Fibroblast of lung (primary cell): ENCODE data around the gene TANC1. TPM values are rescaled to one million over a fixed set of nuclear protein-coding genes. Genes with fewer than 3 reads are reported as not detected.

Experiments
- DNase-seq, 2 donors: peaks; one replicate each; pipeline versions ENCODE4 v3.0.0 to v3.0.0-alpha.2; 2010; ENCODE audit warnings: low read depth in 2 of 2
- H2AFZ ChIP-seq: 2 replicates; pipeline ENCODE4 v1.5.1; 2012; ENCODE audit warnings: low read length, control low read depth, inconsistent platforms
- H3K27ac ChIP-seq: 2 replicates; pipeline ENCODE4 v1.5.1; 2011; ENCODE audit warnings: low read length, control low read depth; ENCODE audit not compliant: insufficient read depth
- H3K27me3 ChIP-seq: 2 replicates; pipeline ENCODE4 v1.5.1; 2011; ENCODE audit warnings: mild to moderate bottlenecking, low read length; ENCODE audit not compliant: control insufficient read depth, insufficient read depth
- H3K36me3 ChIP-seq: 2 replicates; pipeline ENCODE4 v1.5.1; 2011; ENCODE audit warnings: low read length; ENCODE audit not compliant: control insufficient read depth, insufficient read depth
- H3K4me1 ChIP-seq: 2 replicates; pipeline ENCODE4 v1.5.1; 2011; ENCODE audit warnings: low read length; ENCODE audit not compliant: control insufficient read depth, insufficient read depth; ENCODE audit errors: extremely low read depth
- H3K4me2 ChIP-seq: 2 replicates; pipeline ENCODE4 v1.5.1; 2011; ENCODE audit warnings: low read length, control low read depth; ENCODE audit not compliant: insufficient read depth; ENCODE audit errors: extremely low read depth
- H3K4me3 ChIP-seq, 4 experiments: fragments of 200-600 bp in 1 of 4; sonication (generic) in 1 of 4; replicated peaks in 1 of 4; 2 replicates each; pipeline ENCODE4 v1.5.1; 2011 to 2016; ENCODE audit warnings: low read length in 4 of 4, low read depth in 3 of 4, mild to moderate bottlenecking in 3 of 4, control low read depth in 2 of 4, inconsistent platforms in 1 of 4, mixed read lengths in 1 of 4; ENCODE audit not compliant: insufficient read depth in 1 of 4; ENCODE audit errors: control extremely low read depth in 1 of 4
- H3K79me2 ChIP-seq: 2 replicates; pipeline ENCODE4 v1.5.1; 2012; ENCODE audit warnings: mild to moderate bottlenecking, low read length, inconsistent platforms; ENCODE audit not compliant: control insufficient read depth, insufficient read depth
- H3K9ac ChIP-seq: 2 replicates; pipeline ENCODE4 v1.5.1; 2011; ENCODE audit warnings: mild to moderate bottlenecking, low read length, control low read depth; ENCODE audit not compliant: insufficient read depth
- H3K9me3 ChIP-seq: 2 replicates; pipeline ENCODE4 v1.5.1; 2012; ENCODE audit warnings: low read depth, low read length; ENCODE audit not compliant: control insufficient read depth, insufficient read depth
- H4K20me1 ChIP-seq: 2 replicates; pipeline ENCODE4 v1.5.1; 2011; ENCODE audit warnings: low read length; ENCODE audit not compliant: control insufficient read depth, insufficient read depth; ENCODE audit errors: extremely low read depth
- EZH2 ChIP-seq: IDR thresholded peaks from 2 replicates; pipeline ENCODE4 v1.5.1; 2012; ENCODE audit warnings: low read length, control low read depth, mild to moderate bottlenecking; ENCODE audit errors: missing control alignments
- polyA plus RNA-seq, 2 donors: library from polyadenylated mRNA; depleted of rRNA in 1 of 2; stranded (reverse) in 1 of 2; unstranded in 1 of 2; fragments of >200 nt; gene quantifications; 2 replicates each; pipeline ENCODE4 v1.2.1, GENCODE V29; 2011 to 2012; ENCODE audit warnings: missing spikeins in 1 of 2
- total RNA-seq: library from RNA; depleted of rRNA; stranded (reverse); fragments of >200 nt; gene quantifications from 2 replicates; pipeline ENCODE4 v1.2.1, GENCODE V29; 2014
- TF ChIP-seq, protein P1 (sequence below), 2 donors: IDR thresholded peaks in 1 of 2; conservative IDR thresholded peaks in 1 of 2; 1 replicate in 1 of 2; 2 replicates in 1 of 2; pipeline ENCODE4 v1.5.1; 2011 to 2012; ENCODE audit warnings: low read length in 2 of 2, control low read depth in 1 of 2, inconsistent platforms in 1 of 2, low read depth in 1 of 2, mild to moderate bottlenecking in 1 of 2

TANC1 gene
- total and polyA plus RNA-seq, 2 donors (not counting 1 experiment from before 2014, with no cell fraction given), result 32.7 to 41.9 TPM

DNA sequence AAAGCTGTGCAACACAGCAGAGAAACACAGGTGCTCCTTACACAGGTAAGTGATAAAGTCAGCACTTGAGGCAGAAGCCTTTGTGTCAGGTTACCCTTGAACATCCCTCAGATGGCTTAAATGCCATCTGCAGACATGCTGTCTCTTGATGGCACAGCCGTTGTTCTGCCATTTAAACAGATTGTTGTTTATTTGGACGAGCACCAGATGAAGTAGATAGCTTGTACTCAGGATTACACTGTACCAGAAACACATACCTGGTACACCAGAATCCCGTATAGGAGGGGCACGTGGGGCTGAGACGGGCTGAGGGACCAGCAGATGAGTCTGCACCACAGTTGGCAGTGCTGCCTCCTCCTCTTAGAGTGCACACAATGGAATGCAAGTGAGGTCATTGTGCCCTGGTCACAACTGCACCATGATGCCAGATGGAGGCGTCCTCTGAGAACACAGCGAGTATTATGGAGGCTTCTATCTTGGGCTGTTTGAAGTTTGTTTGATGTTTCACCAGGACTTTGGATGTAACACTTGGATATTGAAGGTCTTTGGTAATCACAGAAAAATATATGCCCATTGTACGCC, 143.0 kb downstream of the TANC1 start:
- H3K27me3 ChIP-seq, result no peaks in the 10 kb centered on the region
- no peaks in the 10 kb centered on the region for H4K20me1 ChIP-seq
- TF ChIP-seq, protein P1, sequence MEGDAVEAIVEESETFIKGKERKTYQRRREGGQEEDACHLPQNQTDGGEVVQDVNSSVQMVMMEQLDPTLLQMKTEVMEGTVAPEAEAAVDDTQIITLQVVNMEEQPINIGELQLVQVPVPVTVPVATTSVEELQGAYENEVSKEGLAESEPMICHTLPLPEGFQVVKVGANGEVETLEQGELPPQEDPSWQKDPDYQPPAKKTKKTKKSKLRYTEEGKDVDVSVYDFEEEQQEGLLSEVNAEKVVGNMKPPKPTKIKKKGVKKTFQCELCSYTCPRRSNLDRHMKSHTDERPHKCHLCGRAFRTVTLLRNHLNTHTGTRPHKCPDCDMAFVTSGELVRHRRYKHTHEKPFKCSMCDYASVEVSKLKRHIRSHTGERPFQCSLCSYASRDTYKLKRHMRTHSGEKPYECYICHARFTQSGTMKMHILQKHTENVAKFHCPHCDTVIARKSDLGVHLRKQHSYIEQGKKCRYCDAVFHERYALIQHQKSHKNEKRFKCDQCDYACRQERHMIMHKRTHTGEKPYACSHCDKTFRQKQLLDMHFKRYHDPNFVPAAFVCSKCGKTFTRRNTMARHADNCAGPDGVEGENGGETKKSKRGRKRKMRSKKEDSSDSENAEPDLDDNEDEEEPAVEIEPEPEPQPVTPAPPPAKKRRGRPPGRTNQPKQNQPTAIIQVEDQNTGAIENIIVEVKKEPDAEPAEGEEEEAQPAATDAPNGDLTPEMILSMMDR (conservative IDR thresholded peaks at IDR 0.05 in 1 of 2, IDR thresholded peaks at IDR 0.05 in 1 of 2; ENCODE audit: low read depth in 1 of 2, low read length in 2 of 2), result no peak
- TF ChIP-seq EZH2, result no peak
- no peaks in the 10 kb centered on the region for H3K4me1 ChIP-seq
- H3K27ac ChIP-seq, result no peak overlapping the region
- H3K36me3 ChIP-seq, result peaks cover 2% of the 10 kb centered on the region
- H3K9me3 ChIP-seq, result no peaks in the 10 kb centered on the region
- no peaks in the 10 kb centered on the region for H3K79me2 ChIP-seq
- no peak overlapping the region for H2AFZ ChIP-seq
- H3K4me3 ChIP-seq, result no peak overlapping the region
- H3K4me2 ChIP-seq, result no peak overlapping the region
- DNase-seq, result no peak
- no peak overlapping the region for H3K9ac ChIP-seq

DNA sequence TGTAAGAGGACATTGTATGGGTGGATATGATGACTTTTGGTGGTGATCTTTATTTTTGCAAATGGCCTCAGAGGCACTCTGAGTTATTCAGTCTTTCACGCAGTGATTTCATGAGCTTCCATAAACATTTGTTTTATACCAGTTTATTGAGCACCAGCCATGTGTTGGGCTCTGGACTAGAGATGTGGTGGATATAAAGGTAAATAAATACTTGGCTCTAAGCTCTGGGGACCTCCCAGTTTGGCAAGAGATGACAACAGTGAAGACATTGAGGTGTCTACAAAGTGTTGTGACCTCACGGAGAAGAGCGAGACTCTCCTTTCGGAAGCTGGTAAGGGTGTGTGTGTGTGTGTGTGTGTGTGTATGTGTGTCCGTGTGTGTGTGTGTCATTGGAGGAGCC, 146.4 kb downstream of the TANC1 start:
- Histone ChIP-seq H3K79me2 (no peaks in the 10 kb centered on the region), H3K4me1 (peaks cover 9% of the 10 kb centered on the region), H3K36me3 (peaks cover 2% of the 10 kb centered on the region), H3K4me3 (no peak overlapping the region), H3K9ac (no peak overlapping the region), H3K9me3 (no peaks in the 10 kb centered on the region), H4K20me1 (no peaks in the 10 kb centered on the region), H2AFZ (no peak overlapping the region), H3K27ac (no peak overlapping the region), H3K27me3 (no peaks in the 10 kb centered on the region), H3K4me2 (no peak overlapping the region)
- TF ChIP-seq EZH2, result no peak
- TF ChIP-seq, protein P1 (conservative IDR thresholded peaks at IDR 0.05 in 1 of 2, IDR thresholded peaks at IDR 0.05 in 1 of 2; ENCODE audit: low read depth in 1 of 2, low read length in 2 of 2), result no peak
- DNase-seq, result no peak

DNA sequence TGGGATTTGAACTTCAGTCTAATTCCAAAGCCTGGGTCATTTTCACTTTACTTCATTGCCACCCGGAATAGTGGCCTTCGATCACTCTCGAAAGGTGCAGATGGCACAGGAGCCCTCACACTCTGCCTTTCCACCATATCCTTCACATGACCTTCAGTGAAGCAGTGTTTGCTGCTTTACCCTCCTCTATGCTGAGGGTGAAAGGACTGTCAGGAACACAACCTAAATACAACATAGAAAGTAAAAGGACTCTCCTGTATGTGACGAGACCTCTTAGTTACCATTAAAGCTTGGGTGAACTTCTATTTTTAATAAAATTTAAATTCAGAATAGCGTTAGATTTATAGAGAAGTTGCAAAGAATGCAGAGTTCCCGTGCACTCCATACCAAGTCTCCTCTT, 148.5 kb downstream of the TANC1 start:
- TF ChIP-seq, protein P1 (conservative IDR thresholded peaks at IDR 0.05 in 1 of 2, IDR thresholded peaks at IDR 0.05 in 1 of 2; ENCODE audit: low read depth in 1 of 2, low read length in 2 of 2), result no peak
- no peak for TF ChIP-seq EZH2
- Histone ChIP-seq H4K20me1 (no peaks in the 10 kb centered on the region), H3K9me3 (no peaks in the 10 kb centered on the region), H3K79me2 (no peaks in the 10 kb centered on the region), H3K36me3 (no peaks in the 10 kb centered on the region), H3K4me2 (no peak overlapping the region), H3K9ac (no peak overlapping the region), H2AFZ (no peak overlapping the region), H3K4me3 (no peak overlapping the region), H3K27me3 (no peaks in the 10 kb centered on the region), H3K4me1 (peaks cover 11% of the 10 kb centered on the region), H3K27ac (no peak overlapping the region)
- DNase-seq, result no peak
